Activated T-cell treated with anti-CD3 and anti-CD28 coated beads, Interleukin-2, amount 50 U/mL, for 72 hours (primary cell): ENCODE results near the gene EEF2K. TPM values are rescaled to one million over a fixed set of nuclear protein-coding genes. Genes with fewer than 3 reads are reported as not detected.

ENCODE experiments used
- ATAC-seq, 2 donors: fragments of 150-1000 bp; cut with Tn5 transposase; replicated peaks in 1 of 2; 2 replicates each; pipeline ENCODE4 v1.10.0; 2021; ENCODE audit warnings: moderate library complexity in 2 of 2, mild to moderate bottlenecking in 1 of 2
- DNase-seq, 2 donors: peaks; one replicate each; pipeline ENCODE4 v3.0.0; 2021 to 2022; ENCODE audit warnings: mixed read lengths in 1 of 2
- H3K27ac Mint-ChIP-seq: one replicate; pipeline ENCODE4 v1.8.0; 2022; ENCODE audit warnings: mild to moderate bottlenecking, moderate library complexity, mixed read lengths
- H3K27me3 Mint-ChIP-seq: one replicate; pipeline ENCODE4 v1.8.0; 2022; ENCODE audit warnings: low read depth, mixed read lengths
- H3K36me3 Mint-ChIP-seq, 2 donors: one replicate each; pipeline ENCODE4 v1.8.0; 2022; ENCODE audit warnings: mixed read lengths in 2 of 2, mild to moderate bottlenecking in 1 of 2; ENCODE audit not compliant: insufficient read depth in 2 of 2
- H3K4me1 Mint-ChIP-seq: one replicate; pipeline ENCODE4 v1.8.0; 2022; ENCODE audit warnings: low read depth, mixed read lengths
- H3K4me3 Mint-ChIP-seq, 2 donors: one replicate each; pipeline ENCODE4 v1.8.0; 2022; ENCODE audit warnings: mild to moderate bottlenecking in 2 of 2, mixed read lengths in 2 of 2, moderate library complexity in 2 of 2
- H3K9me3 Mint-ChIP-seq, 2 donors: one replicate each; pipeline ENCODE4 v1.8.0; 2022; ENCODE audit warnings: mixed read lengths in 2 of 2
- total RNA-seq, 2 donors: library from RNA; stranded (reverse); gene quantifications; one replicate each; pipeline ENCODE4 v1.2.3, GENCODE V29; 2022

EEF2K gene
- total RNA-seq, 2 donors from 2014 or later = 19.4 to 23.9 TPM

DNA sequence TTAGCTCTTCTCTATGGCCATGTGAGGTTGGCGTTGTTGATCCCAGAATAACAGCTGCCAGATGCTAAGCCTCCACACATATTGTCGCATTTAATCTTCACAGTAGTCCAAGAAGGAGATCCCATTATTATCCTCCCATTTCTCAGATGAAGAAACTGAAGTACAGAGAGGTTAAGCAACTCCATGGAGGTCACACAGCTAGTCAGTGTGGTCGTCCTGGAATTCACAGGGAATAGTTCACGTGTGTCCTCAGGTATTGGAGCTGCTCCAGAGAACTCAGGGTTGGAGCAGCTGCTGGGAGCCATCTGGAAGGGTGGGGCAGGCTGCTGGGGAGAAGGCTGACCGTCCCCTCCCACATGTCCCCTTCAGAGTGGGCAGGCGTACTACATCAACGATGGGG lies 24.2 kb upstream of the EEF2K start:
- H3K9me3 Mint-ChIP-seq = no peaks in the 10 kb centered on the region
- ATAC-seq (no peak), DNase-seq (no peak)
- no peaks in the 10 kb centered on the region for H3K36me3 Mint-ChIP-seq
- no peaks in the 10 kb centered on the region for H3K4me1 Mint-ChIP-seq
- H3K4me3 Mint-ChIP-seq = no peak overlapping the region
- no peaks in the 10 kb centered on the region for H3K27me3 Mint-ChIP-seq
- no peak overlapping the region for H3K27ac Mint-ChIP-seq

DNA sequence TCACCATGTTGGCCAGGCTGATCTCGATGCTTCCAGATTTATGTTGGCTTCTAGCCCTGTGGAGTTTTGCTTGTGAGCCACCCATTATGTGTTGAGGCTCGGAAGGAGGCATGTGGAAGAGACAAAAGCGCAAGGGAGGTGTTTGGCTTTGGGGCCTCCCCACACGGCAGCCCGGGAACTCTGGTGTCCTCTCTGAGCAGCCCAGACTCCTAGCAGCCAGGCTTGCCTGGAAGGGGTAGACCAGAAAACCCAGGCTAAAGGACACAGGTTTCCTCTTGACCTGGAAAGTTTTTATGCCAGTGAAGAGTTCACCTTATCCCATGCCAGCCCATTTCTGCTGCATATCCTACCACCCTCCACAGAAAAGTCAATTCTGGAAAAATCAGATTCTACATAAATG lies 22.7 kb upstream of the EEF2K start:
- Mint-ChIP-seq H3K4me1 (peaks cover 7% of the 10 kb centered on the region), H3K27ac (no peak overlapping the region), H3K36me3 (no peaks in the 10 kb centered on the region), H3K4me3 (no peak overlapping the region), H3K27me3 (no peaks in the 10 kb centered on the region), H3K9me3 (no peaks in the 10 kb centered on the region)
- no peak for ATAC-seq
- no peak for DNase-seq

DNA sequence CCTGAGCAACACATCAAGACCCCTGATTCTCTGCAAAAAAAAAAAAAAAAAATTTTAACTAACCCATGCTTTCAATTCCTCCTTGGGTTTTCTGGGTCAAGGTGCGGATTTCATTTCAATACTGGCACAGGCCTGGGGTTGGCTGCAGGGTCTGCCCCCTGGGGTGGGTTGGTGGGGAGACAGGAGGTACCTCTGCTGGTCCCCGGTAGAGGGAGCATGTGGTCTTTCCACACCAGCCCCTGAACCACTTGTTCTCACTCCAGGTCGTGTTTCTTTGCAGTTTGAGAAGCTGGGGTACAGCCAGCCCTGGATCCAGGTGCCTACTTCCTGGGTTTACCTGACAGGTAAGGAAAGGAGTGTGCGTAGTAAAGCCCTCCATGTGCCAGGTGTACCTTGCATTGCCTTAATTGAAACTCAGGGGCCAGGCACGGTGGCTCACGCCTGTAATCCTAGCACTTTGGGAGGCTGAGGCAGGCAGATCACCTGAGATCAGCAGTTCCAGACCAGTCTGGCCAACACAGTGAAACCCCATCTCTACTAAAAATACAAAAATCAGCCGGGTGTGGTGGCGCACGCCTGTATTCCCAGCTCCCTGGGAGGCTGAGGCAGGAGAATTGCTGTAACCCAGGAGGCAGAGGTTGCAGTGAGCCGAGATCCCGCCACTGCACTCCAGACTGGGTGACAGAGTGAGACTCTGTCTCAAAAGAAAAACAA lies 22.0 kb upstream of the EEF2K start:
- no peak for ATAC-seq
- no peak for DNase-seq

DNA sequence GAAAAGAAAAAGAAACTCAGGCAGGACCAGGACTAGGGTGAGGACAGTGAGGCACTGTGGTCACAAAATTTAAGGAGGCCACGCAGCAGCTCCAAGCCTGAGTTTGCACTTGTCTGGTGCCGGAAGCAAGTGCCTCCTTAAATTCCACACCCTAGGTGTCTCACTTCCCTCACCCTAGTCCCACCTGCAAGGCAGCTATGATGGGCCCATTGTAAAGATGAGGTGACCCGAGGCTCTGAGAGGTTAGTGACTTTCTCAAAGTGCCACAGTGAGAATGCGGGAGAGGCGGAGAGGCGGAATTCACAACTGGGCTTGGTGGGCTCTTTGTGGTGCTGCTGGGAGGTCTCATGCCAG lies 21.5 kb upstream of the EEF2K start:
- H3K4me1 Mint-ChIP-seq = peaks cover 19% of the 10 kb centered on the region
- no peaks in the 10 kb centered on the region for H3K27me3 Mint-ChIP-seq
- no peak overlapping the region for H3K27ac Mint-ChIP-seq
- no peak for DNase-seq
- ATAC-seq = no peak
- no peaks in the 10 kb centered on the region for H3K36me3 Mint-ChIP-seq
- H3K9me3 Mint-ChIP-seq = no peaks in the 10 kb centered on the region
- no peak overlapping the region for H3K4me3 Mint-ChIP-seq

More for the DNA sequence above, 22.0 kb upstream of the EEF2K start:
- H3K36me3 Mint-ChIP-seq = no peaks in the 10 kb centered on the region
- no peaks in the 10 kb centered on the region for H3K9me3 Mint-ChIP-seq
- no peak overlapping the region for H3K4me3 Mint-ChIP-seq
- H3K4me1 Mint-ChIP-seq = peaks cover 14% of the 10 kb centered on the region
- no peak overlapping the region for H3K27ac Mint-ChIP-seq
- H3K27me3 Mint-ChIP-seq = no peaks in the 10 kb centered on the region

DNA sequence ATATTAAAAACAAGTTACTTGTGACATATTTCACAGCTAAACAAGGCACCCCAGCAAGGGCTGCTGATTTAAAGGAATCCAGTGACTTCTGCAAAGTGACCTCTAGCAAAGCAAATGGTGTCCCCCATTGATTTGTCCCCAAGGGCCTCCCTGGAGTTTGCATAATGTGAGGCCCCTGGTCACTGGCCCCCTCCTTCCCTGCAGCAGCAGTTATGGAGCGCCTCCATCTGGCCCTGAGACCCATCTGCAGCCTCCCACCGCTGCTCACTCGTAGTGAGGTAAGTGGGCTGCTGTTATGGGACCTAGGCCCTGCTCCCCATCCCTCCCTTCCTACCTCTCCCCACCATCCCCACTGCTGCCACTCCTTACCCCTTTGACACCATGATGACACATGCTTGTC lies 19.6 kb upstream of the EEF2K start:
- Mint-ChIP-seq H3K4me1 (peaks cover 22% of the 10 kb centered on the region), H3K36me3 (no peaks in the 10 kb centered on the region), H3K9me3 (no peaks in the 10 kb centered on the region), H3K4me3 (no peak overlapping the region), H3K27me3 (no peaks in the 10 kb centered on the region), H3K27ac (no peak overlapping the region)
- no peak for ATAC-seq
- peak in 1 of 2 donors; percentile 21 for DNase-seq

DNA sequence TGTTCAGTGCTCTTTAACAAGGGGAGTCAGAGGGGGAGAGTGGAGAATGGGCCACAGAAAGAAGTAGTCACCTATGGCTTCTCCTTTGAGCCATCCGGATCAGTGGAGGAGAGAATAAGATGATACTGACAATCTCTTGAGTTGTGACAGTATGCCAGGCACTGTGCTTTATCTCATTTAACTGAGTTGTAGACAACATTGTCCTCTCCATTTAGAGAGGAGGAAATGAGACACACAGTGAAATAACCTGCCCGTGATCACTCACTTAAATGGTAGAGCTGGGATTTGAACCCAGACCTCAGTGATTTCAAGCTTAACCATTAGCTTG lies 17.8 kb upstream of the EEF2K start:
- H3K4me3 Mint-ChIP-seq = no peak overlapping the region
- H3K27ac Mint-ChIP-seq = peak overlapping the region; percentile 90

DNA sequence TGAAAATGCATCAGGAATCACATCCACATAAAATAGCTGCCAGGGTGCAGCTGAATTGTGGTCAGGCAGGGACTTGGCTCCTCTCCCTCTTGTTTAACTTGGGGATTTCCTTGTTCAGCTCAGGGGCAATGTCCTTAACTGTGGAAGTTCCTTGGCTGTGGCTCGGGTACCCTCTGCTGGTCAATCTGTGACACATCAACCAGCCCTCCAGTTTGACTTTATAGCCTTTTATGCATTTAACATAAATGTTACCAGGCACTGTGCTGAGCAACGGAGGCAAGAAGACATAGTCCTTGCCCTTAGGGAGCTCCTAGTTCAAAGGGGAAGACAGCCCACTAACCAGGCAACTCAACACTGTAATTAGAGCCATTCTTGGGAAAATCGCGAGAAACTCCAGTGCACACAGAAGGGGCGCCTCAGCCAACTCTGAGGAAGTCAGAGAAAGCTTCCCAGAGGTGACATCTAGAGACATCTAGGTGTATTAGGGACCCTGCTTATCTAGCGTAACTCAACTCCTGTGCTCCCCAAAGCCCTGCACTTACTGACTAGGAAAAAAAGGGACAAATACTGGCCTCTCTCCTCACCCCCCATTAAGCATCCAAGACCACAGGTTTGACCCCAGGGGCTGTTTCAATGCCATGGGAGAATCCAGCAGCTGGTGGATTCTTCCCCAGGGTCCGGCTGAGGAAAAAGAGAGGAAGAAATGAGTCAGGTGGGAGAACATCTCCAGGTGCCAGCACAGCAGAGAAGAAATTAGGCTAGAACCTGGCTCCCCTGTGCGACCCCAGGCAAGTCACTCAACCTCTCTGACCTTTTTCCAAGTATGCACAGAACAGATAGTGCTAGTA lies 17.3 kb upstream of the EEF2K start:
- Mint-ChIP-seq H3K4me3 (peak overlapping the region; percentile 87 to 91), H3K4me1 (peaks cover 45% of the 10 kb centered on the region), H3K9me3 (peaks cover 0 to 3% of the 10 kb centered on the region in 2 donors), H3K36me3 (peaks cover 2 to 3% of the 10 kb centered on the region in 2 donors), H3K27ac (peak overlapping the region; percentile 87), H3K27me3 (no peaks in the 10 kb centered on the region)
- ATAC-seq (no peak), DNase-seq (peak; percentile 66 to 67)

More for the DNA sequence above, 17.8 kb upstream of the EEF2K start:
- ATAC-seq (no peak), DNase-seq (no peak)
- peaks cover 39% of the 10 kb centered on the region for H3K4me1 Mint-ChIP-seq
- H3K36me3 Mint-ChIP-seq = no peaks in the 10 kb centered on the region
- H3K27me3 Mint-ChIP-seq = no peaks in the 10 kb centered on the region
- H3K9me3 Mint-ChIP-seq = no peaks in the 10 kb centered on the region

DNA sequence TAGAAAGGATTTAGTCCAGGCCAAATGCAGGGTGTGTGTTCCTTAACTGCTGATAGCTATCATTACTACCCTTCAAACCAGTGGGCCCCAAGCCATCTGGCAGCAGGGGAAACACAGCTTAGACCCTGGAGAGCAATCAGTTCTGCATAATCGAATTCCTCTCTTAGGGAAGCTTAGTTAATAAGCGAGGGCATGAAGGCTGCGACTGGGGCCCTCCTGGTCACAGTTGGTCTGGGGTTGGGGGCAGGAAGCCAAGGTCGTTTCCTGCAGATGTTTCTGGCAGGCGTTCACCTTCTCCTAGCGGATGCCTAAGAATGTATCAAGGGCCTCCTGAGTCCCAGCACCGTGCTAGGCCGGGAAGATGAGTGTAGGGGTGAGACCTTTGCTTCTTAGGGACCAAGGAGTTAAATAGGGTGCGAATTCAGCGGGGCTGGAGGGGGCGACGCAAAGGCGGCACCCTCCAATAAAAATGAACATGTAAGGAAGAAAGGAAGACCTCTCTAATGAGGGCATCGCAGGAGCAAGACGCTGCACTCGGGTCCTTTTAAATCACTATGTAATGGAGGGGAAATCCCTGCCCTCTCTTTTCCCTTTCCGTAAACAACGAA lies 16.5 kb upstream of the EEF2K start:
- H3K4me1 Mint-ChIP-seq = peaks cover 52% of the 10 kb centered on the region
- peak overlapping the region; percentile 87 for H3K27ac Mint-ChIP-seq
- peak overlapping the region; percentile 87 to 91 for H3K4me3 Mint-ChIP-seq
- DNase-seq = peak; percentile 36 to 45
- no peaks in the 10 kb centered on the region for H3K27me3 Mint-ChIP-seq
- ATAC-seq = no peak
- H3K36me3 Mint-ChIP-seq = peaks cover 2 to 3% of the 10 kb centered on the region in 2 donors
- peaks cover 0 to 7% of the 10 kb centered on the region in 2 donors for H3K9me3 Mint-ChIP-seq

DNA sequence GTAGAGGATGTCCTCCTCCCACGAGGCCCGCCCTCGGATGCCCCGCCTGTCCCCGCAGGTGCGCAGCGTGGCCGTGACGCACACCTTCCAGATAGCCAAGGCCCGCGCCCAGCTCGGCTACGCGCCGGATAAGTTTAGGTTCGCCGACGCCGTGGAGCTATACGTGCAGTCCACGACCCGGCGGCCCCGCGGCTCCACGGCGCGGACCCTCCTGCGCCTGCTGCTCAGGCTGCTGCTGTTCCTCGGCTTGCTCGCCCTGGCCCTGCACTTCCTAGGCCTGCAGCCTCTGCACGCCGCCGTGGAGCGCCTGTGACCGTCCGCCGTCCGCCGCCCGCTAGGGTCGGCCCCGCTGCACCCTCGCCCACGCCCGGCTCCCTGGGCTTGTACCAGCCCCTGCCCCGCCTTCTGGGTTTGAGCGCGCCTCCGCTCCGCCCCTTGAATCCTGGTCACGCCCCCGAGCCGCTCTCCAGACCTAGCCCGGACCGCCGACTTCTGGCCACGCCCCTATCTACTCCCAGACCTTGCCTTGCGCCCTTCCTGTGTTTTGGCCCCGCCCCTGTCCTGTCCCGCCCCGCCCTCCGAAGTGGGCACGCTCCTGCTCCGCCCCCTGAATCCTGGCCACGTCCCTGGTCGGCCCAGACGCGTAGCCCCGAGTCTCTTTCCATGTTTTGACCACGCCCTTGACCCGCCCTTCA lies 15.8 kb upstream of the EEF2K start:
- H3K27me3 Mint-ChIP-seq = no peaks in the 10 kb centered on the region
- DNase-seq (peak; percentile 100), ATAC-seq (peak; percentile 67 to 69)
- peaks cover 59% of the 10 kb centered on the region for H3K4me1 Mint-ChIP-seq
- peaks cover 0 to 7% of the 10 kb centered on the region in 2 donors for H3K9me3 Mint-ChIP-seq
- H3K4me3 Mint-ChIP-seq = peak overlapping the region; percentile 87 to 91
- H3K36me3 Mint-ChIP-seq = peaks cover 2 to 6% of the 10 kb centered on the region in 2 donors
- H3K27ac Mint-ChIP-seq = peak overlapping the region; percentile 87

DNA sequence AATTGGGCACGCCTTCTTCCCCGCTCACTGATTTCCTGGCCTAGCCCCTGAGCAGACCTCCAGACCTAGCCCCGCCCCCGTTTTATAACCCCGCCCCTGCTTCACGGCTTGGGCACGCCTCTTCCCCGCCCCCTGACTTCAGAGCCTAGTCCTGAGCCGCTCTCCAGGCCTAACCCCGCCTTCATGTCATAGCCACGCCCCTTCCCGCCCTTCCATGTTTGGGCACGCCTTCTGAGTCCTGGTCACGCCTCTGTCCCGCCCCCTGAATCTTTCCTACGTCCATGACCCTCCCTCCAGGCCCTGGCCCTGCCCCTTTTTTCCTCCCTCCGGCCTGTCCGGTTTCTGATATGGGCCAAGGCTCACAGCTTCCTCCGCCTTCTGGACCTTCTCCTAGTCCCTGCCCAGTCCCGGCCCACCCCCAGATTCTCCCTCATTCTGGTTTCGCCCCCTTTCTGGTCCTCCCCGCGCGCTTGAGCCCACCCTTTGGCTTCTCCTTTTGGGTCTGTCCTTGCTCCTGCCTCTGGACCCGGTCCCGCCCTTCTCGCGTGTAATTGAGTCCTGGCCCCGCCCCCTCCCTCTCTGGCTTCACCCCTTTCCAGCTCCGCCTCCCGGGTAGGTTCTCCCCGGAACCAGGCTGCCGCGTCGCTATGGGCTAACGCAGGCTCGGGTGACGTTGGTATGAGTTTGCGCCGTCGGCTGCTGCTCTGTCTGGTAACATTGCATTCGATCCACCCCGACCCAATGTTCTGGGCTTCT lies 15.1 kb upstream of the EEF2K start:
- Mint-ChIP-seq H3K4me1 (peaks cover 66% of the 10 kb centered on the region), H3K27me3 (no peaks in the 10 kb centered on the region), H3K27ac (peak overlapping the region; percentile 84), H3K4me3 (peak overlapping the region; percentile 87 to 91), H3K9me3 (peaks cover 0 to 7% of the 10 kb centered on the region in 2 donors), H3K36me3 (peaks cover 3 to 6% of the 10 kb centered on the region in 2 donors)
- DNase-seq (peak; percentile 98 to 99), ATAC-seq (peak; percentile 54 to 63)

DNA sequence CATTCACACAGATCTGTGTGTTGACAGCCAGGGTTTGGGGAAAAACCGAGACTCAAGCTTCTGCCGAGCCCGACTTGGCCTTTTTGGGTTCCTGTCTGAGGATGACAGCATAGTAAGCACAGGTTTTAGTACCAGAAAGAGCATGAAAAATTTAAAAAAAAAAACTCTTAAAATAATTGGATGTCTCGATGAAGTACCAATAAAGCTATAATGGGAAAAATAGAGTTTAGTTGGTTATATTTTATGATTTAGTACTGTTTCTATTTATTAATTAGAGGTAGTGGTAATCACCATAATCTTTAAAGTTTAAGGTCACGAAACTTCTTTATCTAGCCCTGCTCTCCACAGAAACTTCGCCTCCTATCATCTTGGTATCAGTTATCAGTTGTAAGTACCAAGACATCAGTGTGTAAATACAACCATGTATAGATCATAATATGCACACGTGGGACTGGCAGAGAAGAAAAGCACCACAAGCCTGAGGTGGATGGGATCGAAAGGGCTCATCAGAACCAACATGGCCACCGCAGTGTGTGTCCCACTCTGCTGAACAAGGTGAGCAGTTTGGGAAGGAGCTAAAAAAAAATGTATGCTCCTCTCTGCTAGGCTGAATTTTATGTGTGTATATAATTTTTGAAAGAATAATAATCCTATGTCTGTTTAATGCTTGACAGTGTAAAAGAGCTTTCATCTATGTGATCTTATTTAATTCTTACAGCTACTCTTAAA lies 14.4 kb upstream of the EEF2K start:
- peaks cover 71% of the 10 kb centered on the region for H3K4me1 Mint-ChIP-seq
- H3K36me3 Mint-ChIP-seq = peaks cover 3 to 6% of the 10 kb centered on the region in 2 donors
- H3K27me3 Mint-ChIP-seq = no peaks in the 10 kb centered on the region
- H3K4me3 Mint-ChIP-seq = peak overlapping the region; percentile 87 to 91
- ATAC-seq = no peak
- peak overlapping the region; percentile 86 for H3K27ac Mint-ChIP-seq
- H3K9me3 Mint-ChIP-seq = peaks cover 0 to 7% of the 10 kb centered on the region in 2 donors
- peak; percentile 55 to 62 for DNase-seq
